ENCODE measurements around the gene TIGD3. TPM values are rescaled to one million over a fixed set of nuclear protein-coding genes. Genes with fewer than 3 reads are reported as not detected.
A peak's percentile ranks its signal among the peaks of the same experiment; 100 is the strongest.

TIGD3 gene
- total and polyA plus RNA-seq, 9 of the 15 experiments (the other 6 are each of a cell fraction or from before 2014, with no cell fraction given): 0.06 to 1.3 (median 0.56) TPM

GRCh38 chr11:65321076-65321475, 33.5 kb upstream of the TIGD3 start:
- TF ChIP-seq LARP7 (IDR thresholded peaks at IDR 0.05) (no peak), ZEB2 (IDR thresholded peaks at IDR 0.05) (no peak), U2AF1 (optimal IDR thresholded peaks at IDR 0.05; ENCODE audit: low read depth, low read length) (no peak), NRF1 (conservative IDR thresholded peaks at IDR 0.05 in 1 of 2, IDR thresholded peaks at IDR 0.05 in 1 of 2) (no peak), MITF (IDR thresholded peaks at IDR 0.05) (no peak), HDAC2 (IDR thresholded peaks at IDR 0.05) (no peak), ZNF175 (CRISPR knock-in tag; IDR thresholded peaks at IDR 0.05; ENCODE audit: low read depth) (no peak), NONO (IDR thresholded peaks at IDR 0.05; ENCODE audit: low read depth in 2 of 2, low read length in 1 of 2) (no peak), ZNF561 (CRISPR knock-in tag; conservative IDR thresholded peaks at IDR 0.05) (no peak), BDP1 (IDR thresholded peaks at IDR 0.05; ENCODE audit: insufficient read depth, insufficient read length) (no peak)
- Histone ChIP-seq H3K79me2 (ENCODE audit: control insufficient read depth, insufficient read depth, low read length) (peaks cover 16% of the 10 kb centered on the region; the same call in 2 of the 3 replicates), H3K4me3 (no peak overlapping the region), H3K9ac (ENCODE audit: insufficient read depth in 1 of 2, low read depth in 2 of 2, low read length in 2 of 2) (peak overlapping the region in 1 of 2 experiments; percentile 48; a peak in 2 of 4 replicates), H4K20me1 (replicated peaks; ENCODE audit: control insufficient read depth, insufficient read depth, low read length) (0 out of 2 replicates have a peak, but pooled peaks cover 3% of the 10 kb centered on the region), H3K9me1 (ENCODE audit: control insufficient read depth, insufficient read depth, low read length) (no peaks in the 10 kb centered on the region), H3K4me1 (replicated peaks in 1 of 2; ENCODE audit: control insufficient read depth in 2 of 2, insufficient read depth in 2 of 2, low read length in 2 of 2) (peaks cover 11 to 22% of the 10 kb centered on the region in 2 experiments; a peak in 4 of 5 replicates), H3K9me3 (replicated peaks; ENCODE audit: control insufficient read depth, insufficient read depth, low read depth, low read length) (no peaks in the 10 kb centered on the region), H3K4me2 (ENCODE audit: insufficient read depth, low read length) (no peak overlapping the region), H3K27ac (ENCODE audit: extremely low read depth, low read depth, low read length) (no peak overlapping the region), H3K36me3 (ENCODE audit: control insufficient read depth, insufficient read depth, low read length) (peaks cover 24% of the 10 kb centered on the region; the same call in 2 of the 3 replicates), H3K27me3 (ENCODE audit: control insufficient read depth in 2 of 2, insufficient read depth in 2 of 2, low read length in 2 of 2) (no peaks in the 10 kb centered on the region), H2AFZ (ENCODE audit: low read depth, low read length) (no peak overlapping the region)
- ChIA-PET CTCF (ENCODE audit: low intra/inter-chr PET ratio) (no interaction called here), POLR2A (interaction anchor here (0.6 kb wide), 1 partner anchor 117 kb away, joined by 3 read pairs; no protein-coding TSS in a partner anchor)
- intact Hi-C loops (cut with micrococcal nuclease): no loop called here
- no TSS peak for BruUV-seq (replicated peaks)
- no peak for DNase-seq (ENCODE audit: extremely low read depth in 1 of 4, low spot score in 3 of 4)
- whole genome bisulfite sequencing (ENCODE audit: insufficient coverage, low coverage, missing lambda C conversion rate): 94% methylated on average over 12 of the region's 15 CpGs
- FAIRE-seq: no peak
- ATAC-seq: no peak
- in situ Hi-C loops (cut with MboI): no loop called here
